Measurements from ENCODE around the gene NCAPH2. TPM values are rescaled to one million over a fixed set of nuclear protein-coding genes. Genes with fewer than 3 reads are reported as not detected.

The NCAPH2 gene
- total and polyA plus RNA-seq, 2 of the 13 experiments (the other 11 are each of a cell fraction or from before 2014, with no cell fraction given), result 28.1 to 64.4 TPM

- TF ChIP-seq JDP2 (CRISPR knock-in tag; IDR thresholded peaks at IDR 0.05; ENCODE audit: borderline replicate concordance) (no peak), ZFP1 (CRISPR knock-in tag; IDR thresholded peaks at IDR 0.05) (no peak), SRSF4 (IDR thresholded peaks at IDR 0.05; ENCODE audit: low read depth, low read length, poor library complexity, severe bottlenecking) (no peak), ZFAT (CRISPR knock-in tag; conservative IDR thresholded peaks at IDR 0.05) (peak; percentile 72; the same call in 1 of the 2 replicates), KDM3A (CRISPR knock-in tag; IDR thresholded peaks at IDR 0.05; ENCODE audit: low read depth) (no peak), LRRFIP1 (CRISPR knock-in tag; conservative IDR thresholded peaks at IDR 0.05) (no peak), ZNF205 (CRISPR knock-in tag; IDR thresholded peaks at IDR 0.05) (no peak; the same call in 1 of the 2 replicates), PHF5A (CRISPR knock-in tag; IDR thresholded peaks at IDR 0.05; ENCODE audit: low read depth, unreplicated experiment) (no peak), ZNF792 (CRISPR knock-in tag; IDR thresholded peaks at IDR 0.05) (no peak), ZBTB14 (CRISPR knock-in tag; IDR thresholded peaks at IDR 0.05) (peak; percentile 43; the same call in 1 of the 2 replicates), NR2F2 (IDR thresholded peaks at IDR 0.05; ENCODE audit: borderline replicate concordance, low read depth) (no peak), ZBTB8A (CRISPR knock-in tag; IDR thresholded peaks at IDR 0.05; ENCODE audit: borderline replicate concordance, low read depth) (no peak), ATF2 (CRISPR knock-in tag; IDR thresholded peaks at IDR 0.05) (no peak), NCOA5 (CRISPR knock-in tag; IDR thresholded peaks at IDR 0.05) (no peak), MLLT10 (CRISPR knock-in tag; IDR thresholded peaks at IDR 0.05) (no peak), KDM4B (CRISPR knock-in tag; IDR thresholded peaks at IDR 0.05) (no peak), NR1H2 (CRISPR knock-in tag; IDR thresholded peaks at IDR 0.05; ENCODE audit: borderline replicate concordance, low read depth) (0 out of 2 replicates have a peak, but pooled peaks have one; percentile 32), ZNF264 (CRISPR knock-in tag; IDR thresholded peaks at IDR 0.05) (0 out of 2 replicates have a peak, but pooled peaks have one; percentile 35), SRY (CRISPR knock-in tag; IDR thresholded peaks at IDR 0.05) (no peak; the same call in none of the 2 replicates), TIGD3 (CRISPR knock-in tag; IDR thresholded peaks at IDR 0.05; ENCODE audit: borderline replicate concordance) (no peak), SIX1 (CRISPR knock-in tag; IDR thresholded peaks at IDR 0.05; ENCODE audit: borderline replicate concordance) (no peak), GATA4 (IDR thresholded peaks at IDR 0.05; ENCODE audit: borderline replicate concordance, low read depth) (no peak; the same call in 1 of the 2 replicates)
These were observed 18.2 kb downstream of the NCAPH2 start (continued) for GRCh38 chr22:50526108-50526833.

Measured in HepG2 (cell line).